Measurements from ENCODE around the gene TBC1D23. TPM values are rescaled to one million over a fixed set of nuclear protein-coding genes. Genes with fewer than 3 reads are reported as not detected.

TBC1D23 gene
- total RNA-seq, 2 donors from 2014 or later, result 18.3 to 23.6 TPM

DNA sequence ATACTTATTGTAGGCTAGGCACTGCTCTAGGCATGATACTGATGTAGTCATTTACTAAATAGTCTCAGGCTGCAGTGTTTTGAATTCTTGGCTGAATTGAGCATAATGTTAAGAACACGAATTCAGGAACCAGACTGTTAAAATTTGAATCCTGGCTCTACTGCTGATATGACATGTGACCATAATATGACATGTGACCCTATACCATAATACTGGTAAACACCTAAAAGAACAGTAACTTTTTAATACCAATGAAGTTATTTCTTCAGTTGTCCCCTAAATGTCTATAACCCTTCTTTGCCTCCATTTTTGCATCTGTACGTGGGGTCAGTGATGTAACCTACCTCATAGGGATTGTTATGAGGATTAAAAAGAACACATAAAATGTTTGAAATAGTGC, 18.1 kb downstream of the TBC1D23 start:
- WGBS, result 86% methylated on average over 2 of the region's 2 CpGs
- DNase-seq (ENCODE audit: low spot score), result no peak
- TF ChIP-seq POLR2AphosphoS5 (IDR thresholded peaks at IDR 0.05) (no peak), POLR2A (IDR thresholded peaks at IDR 0.05) (no peak)
- TF ChIP-seq, protein P1, sequence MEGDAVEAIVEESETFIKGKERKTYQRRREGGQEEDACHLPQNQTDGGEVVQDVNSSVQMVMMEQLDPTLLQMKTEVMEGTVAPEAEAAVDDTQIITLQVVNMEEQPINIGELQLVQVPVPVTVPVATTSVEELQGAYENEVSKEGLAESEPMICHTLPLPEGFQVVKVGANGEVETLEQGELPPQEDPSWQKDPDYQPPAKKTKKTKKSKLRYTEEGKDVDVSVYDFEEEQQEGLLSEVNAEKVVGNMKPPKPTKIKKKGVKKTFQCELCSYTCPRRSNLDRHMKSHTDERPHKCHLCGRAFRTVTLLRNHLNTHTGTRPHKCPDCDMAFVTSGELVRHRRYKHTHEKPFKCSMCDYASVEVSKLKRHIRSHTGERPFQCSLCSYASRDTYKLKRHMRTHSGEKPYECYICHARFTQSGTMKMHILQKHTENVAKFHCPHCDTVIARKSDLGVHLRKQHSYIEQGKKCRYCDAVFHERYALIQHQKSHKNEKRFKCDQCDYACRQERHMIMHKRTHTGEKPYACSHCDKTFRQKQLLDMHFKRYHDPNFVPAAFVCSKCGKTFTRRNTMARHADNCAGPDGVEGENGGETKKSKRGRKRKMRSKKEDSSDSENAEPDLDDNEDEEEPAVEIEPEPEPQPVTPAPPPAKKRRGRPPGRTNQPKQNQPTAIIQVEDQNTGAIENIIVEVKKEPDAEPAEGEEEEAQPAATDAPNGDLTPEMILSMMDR (IDR thresholded peaks at IDR 0.05), result no peak
- no peaks in the 10 kb centered on the region for H3K27me3 ChIP-seq (replicated peaks; ENCODE audit: insufficient read depth)
- H3K27ac ChIP-seq, result no peak overlapping the region
- no peaks in the 10 kb centered on the region for H3K9me3 ChIP-seq
- intact Hi-C loops (cut with DNase I), result no loop called here
- no peaks in the 10 kb centered on the region for H3K36me3 ChIP-seq
- H3K4me3 ChIP-seq, result no peak overlapping the region
- H3K4me1 ChIP-seq (replicated peaks), result no peaks in the 10 kb centered on the region

DNA sequence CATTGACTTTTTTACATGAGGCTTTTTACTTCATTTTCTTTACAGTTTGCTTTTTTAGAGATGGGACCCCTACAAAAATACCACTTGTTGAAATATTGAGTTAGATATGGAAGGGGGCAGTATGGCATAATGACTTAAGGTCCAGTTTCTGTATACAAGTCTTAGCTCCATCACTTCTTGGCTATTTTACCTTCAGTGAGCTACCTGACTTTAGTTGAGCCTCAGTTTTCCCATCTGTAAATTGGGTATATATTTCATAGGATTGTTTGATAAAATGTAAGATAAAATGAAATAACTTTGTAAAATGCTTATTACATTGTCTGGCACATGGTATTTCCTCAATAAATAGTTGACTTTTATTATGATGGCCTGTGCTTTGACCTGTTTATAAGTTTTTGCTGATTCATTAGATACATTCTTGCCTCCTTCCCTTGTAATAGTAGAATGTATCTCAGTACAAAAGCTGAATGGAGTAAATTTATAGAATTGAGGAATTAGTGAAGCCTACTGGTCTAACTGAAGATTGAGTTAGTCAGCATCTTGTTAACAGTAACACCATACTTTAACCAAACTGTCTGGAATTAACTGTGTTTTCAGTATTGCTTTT, 27.6 kb downstream of the TBC1D23 start:
- DNase-seq (ENCODE audit: low spot score), result no peak
- H3K4me1 ChIP-seq (replicated peaks), result no peaks in the 10 kb centered on the region
- no peaks in the 10 kb centered on the region for H3K9me3 ChIP-seq
- no peaks in the 10 kb centered on the region for H3K36me3 ChIP-seq
- H3K27ac ChIP-seq, result no peak overlapping the region
- no peak for TF ChIP-seq POLR2A (IDR thresholded peaks at IDR 0.05)
- no peak for TF ChIP-seq POLR2AphosphoS5 (IDR thresholded peaks at IDR 0.05)
- TF ChIP-seq, protein P1 (IDR thresholded peaks at IDR 0.05), result no peak
- no peaks in the 10 kb centered on the region for H3K27me3 ChIP-seq (replicated peaks; ENCODE audit: insufficient read depth)
- no peak overlapping the region for H3K4me3 ChIP-seq
- intact Hi-C loops (cut with DNase I), result no loop called here

DNA sequence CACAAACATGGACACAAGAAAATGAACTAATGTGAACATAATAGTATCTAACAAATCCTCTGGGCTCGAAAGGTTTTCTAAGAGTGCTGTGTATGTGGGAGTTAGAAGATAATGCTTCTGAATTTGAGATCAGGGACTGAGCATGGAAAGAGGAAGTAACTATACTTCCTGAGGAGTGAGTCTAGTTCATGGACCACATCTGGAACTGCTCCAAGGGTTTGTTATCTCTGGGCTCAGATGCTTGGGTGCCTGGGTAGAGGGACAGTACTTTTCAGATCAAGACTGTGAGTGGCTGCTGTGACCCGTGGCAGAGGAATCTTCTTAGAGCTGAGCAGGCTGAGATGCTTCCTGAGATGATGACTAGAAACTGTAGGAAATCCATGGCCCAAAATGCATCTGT, 28.5 kb downstream of the TBC1D23 start:
- DNase-seq (ENCODE audit: low spot score), result no peak
- H3K4me1 ChIP-seq (replicated peaks), result no peaks in the 10 kb centered on the region
- no peak overlapping the region for H3K27ac ChIP-seq
- intact Hi-C loops (cut with DNase I), result no loop called here
- H3K36me3 ChIP-seq, result no peaks in the 10 kb centered on the region
- no peaks in the 10 kb centered on the region for H3K27me3 ChIP-seq (replicated peaks; ENCODE audit: insufficient read depth)
- no peaks in the 10 kb centered on the region for H3K9me3 ChIP-seq
- H3K4me3 ChIP-seq, result no peak overlapping the region
- WGBS, result 78% methylated on average over 2 of the region's 2 CpGs
- TF ChIP-seq POLR2AphosphoS5 (IDR thresholded peaks at IDR 0.05) (no peak), POLR2A (IDR thresholded peaks at IDR 0.05) (no peak)
- TF ChIP-seq, protein P1 (IDR thresholded peaks at IDR 0.05), result no peak

DNA sequence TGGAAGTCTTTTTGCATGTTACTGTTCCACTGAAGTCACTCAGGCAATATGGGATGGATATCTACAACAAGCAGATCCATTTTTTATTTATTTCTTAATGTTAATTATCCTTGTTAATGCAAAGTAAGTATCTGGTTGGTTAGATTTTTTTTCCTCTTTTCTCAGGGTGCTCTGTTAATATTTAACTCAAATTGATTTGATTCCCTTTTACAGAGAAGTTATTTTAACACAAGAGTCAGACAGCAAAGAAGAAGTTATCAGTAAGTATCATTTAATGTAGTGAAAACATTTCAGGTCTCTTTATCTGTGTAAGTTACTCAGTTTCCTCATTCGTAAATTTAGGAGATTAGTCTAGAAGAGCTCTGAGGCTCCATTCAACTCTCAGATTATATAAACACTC, 34.3 kb downstream of the TBC1D23 start:
- intact Hi-C loops (cut with DNase I), result no loop called here
- TF ChIP-seq POLR2A (IDR thresholded peaks at IDR 0.05), result no peak
- TF ChIP-seq POLR2AphosphoS5 (IDR thresholded peaks at IDR 0.05), result no peak
- TF ChIP-seq, protein P1 (IDR thresholded peaks at IDR 0.05), result no peak
- Histone ChIP-seq H3K27ac (no peak overlapping the region), H3K27me3 (replicated peaks; ENCODE audit: insufficient read depth) (no peaks in the 10 kb centered on the region), H3K4me1 (replicated peaks) (no peaks in the 10 kb centered on the region), H3K9me3 (no peaks in the 10 kb centered on the region), H3K36me3 (no peaks in the 10 kb centered on the region), H3K4me3 (no peak overlapping the region)
- 90% methylated on average over 1 of the region's 1 CpG for WGBS
- DNase-seq (ENCODE audit: low spot score), result no peak

DNA sequence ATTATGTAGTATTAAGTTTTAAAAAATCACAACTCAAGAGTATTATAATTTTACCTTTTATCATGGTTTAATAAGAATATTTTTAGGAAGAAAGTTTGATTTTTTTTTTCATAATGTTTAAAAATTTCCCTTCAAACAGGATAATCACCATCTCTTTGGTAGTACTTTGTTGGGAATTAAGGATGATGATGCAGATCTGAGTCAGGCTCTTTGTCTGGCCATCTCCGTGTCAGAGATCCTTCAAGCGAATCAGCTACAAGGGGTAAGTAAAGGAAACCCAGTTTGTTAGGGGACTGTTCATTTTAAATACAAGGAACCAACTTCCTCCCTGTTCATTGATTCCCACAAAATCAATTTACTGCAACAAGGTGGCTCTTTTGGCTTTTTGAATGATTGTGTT, 37.0 kb downstream of the TBC1D23 start:
- TF ChIP-seq POLR2AphosphoS5 (IDR thresholded peaks at IDR 0.05), result no peak
- TF ChIP-seq, protein P1 (IDR thresholded peaks at IDR 0.05), result no peak
- TF ChIP-seq POLR2A (IDR thresholded peaks at IDR 0.05), result no peak
- DNase-seq (ENCODE audit: low spot score), result no peak
- Histone ChIP-seq H3K27ac (no peak overlapping the region), H3K27me3 (replicated peaks; ENCODE audit: insufficient read depth) (no peaks in the 10 kb centered on the region), H3K36me3 (no peaks in the 10 kb centered on the region), H3K4me1 (replicated peaks) (no peaks in the 10 kb centered on the region), H3K9me3 (no peaks in the 10 kb centered on the region), H3K4me3 (no peak overlapping the region)
- WGBS, result 86% methylated on average over 2 of the region's 2 CpGs
- intact Hi-C loops (cut with DNase I), result no loop called here
